Endothelial cell of umbilical vein (primary cell): ENCODE data around the gene STAB2. TPM values are rescaled to one million over a fixed set of nuclear protein-coding genes. Genes with fewer than 3 reads are reported as not detected.

Experiments used
- BruUV-seq: library from RNA; stranded (reverse); fragments of 400-500 nt; replicated peaks from 2 replicates; lab custom pipeline; 2021; lab: Mats Ljungman, UMichigan
- CTCF ChIA-PET: fragments of 300-600, 350-600 bp; sonication (Branson Sonifier 250); formaldehyde crosslinking; loops from one replicate; lab custom pipeline; 2021; ENCODE audit warnings: antibody characterized with exemption, inconsistent platforms; lab: Charles Lee
- POLR2A ChIA-PET: fragments of 300-600, 350-600 bp; sonication (Branson Sonifier 250); formaldehyde crosslinking; loops from one replicate; lab custom pipeline; 2021; ENCODE audit warnings: antibody characterized with exemption, inconsistent platforms; lab: Charles Lee
- DNase-seq: peaks from one replicate; pipeline ENCODE4 v3.0.0-alpha.2; 2011; ENCODE audit warnings: low read depth, low spot score
- FAIRE-seq: peaks from 2 replicates; lab custom pipeline; 2011; peaks lifted over from hg19 to GRCh38; lab: Jason Lieb, UNC
- H2AFZ ChIP-seq: 2 replicates; pipeline ENCODE4 v1.6.0; 2012; ENCODE audit warnings: low read depth, low read length, control low read depth, inconsistent platforms
- H3K27ac ChIP-seq: 2 replicates; pipeline ENCODE4 v1.5.1; 2011; ENCODE audit warnings: low read depth, mild to moderate bottlenecking, control low read depth, low read length, moderate library complexity; ENCODE audit not compliant: insufficient read depth
- H3K27me3 ChIP-seq, 2 experiments: 2 replicates each; pipeline versions ENCODE4 v1.6.0 to v1.6.1; 2011; ENCODE audit warnings: low read length in 2 of 2, mixed read lengths in 1 of 2; ENCODE audit not compliant: control insufficient read depth in 2 of 2, insufficient read depth in 2 of 2
- H3K36me3 ChIP-seq, 2 experiments: 2 replicates in 1 of 2; 3 replicates in 1 of 2; pipeline ENCODE4 v1.5.1; 2011; ENCODE audit warnings: low read length in 2 of 2, mild to moderate bottlenecking in 1 of 2, moderate library complexity in 1 of 2; ENCODE audit not compliant: control insufficient read depth in 2 of 2, insufficient read depth in 2 of 2; ENCODE audit errors: extremely low read depth in 1 of 2
- H3K4me1 ChIP-seq: 3 replicates; pipeline ENCODE4 v1.5.1; 2011; ENCODE audit warnings: mild to moderate bottlenecking, low read length; ENCODE audit not compliant: control insufficient read depth, insufficient read depth; ENCODE audit errors: extremely low read depth
- H3K4me2 ChIP-seq: 2 replicates; pipeline ENCODE4 v1.6.1; 2011; ENCODE audit warnings: low read length, control low read depth, mixed read lengths; ENCODE audit not compliant: insufficient read depth
- H3K4me3 ChIP-seq, 3 experiments: fragments of 200-600 bp in 1 of 3; sonication (generic), shearing (Covaris generic) in 1 of 3; replicated peaks in 1 of 3; 2 replicates each; pipeline ENCODE4 v1.5.1; 2011 to 2016; ENCODE audit warnings: control low read depth in 3 of 3, low read length in 3 of 3, mild to moderate bottlenecking in 2 of 3, inconsistent platforms in 1 of 3, low read depth in 1 of 3, moderate library complexity in 1 of 3; ENCODE audit not compliant: insufficient read depth in 1 of 3
- H3K79me2 ChIP-seq: 2 replicates; pipeline ENCODE4 v1.6.0; 2012; ENCODE audit warnings: low read length, inconsistent platforms; ENCODE audit not compliant: control insufficient read depth, insufficient read depth
- H3K9ac ChIP-seq: replicated peaks from 2 replicates; pipeline ENCODE3; 2011; ENCODE audit warnings: low read length, control low read depth; ENCODE audit not compliant: insufficient read depth; ENCODE audit errors: extremely low read depth
- H3K9me1 ChIP-seq: replicated peaks from 3 replicates; pipeline ENCODE4 v1.6.0; 2011; ENCODE audit warnings: mild to moderate bottlenecking, low read length; ENCODE audit not compliant: control insufficient read depth, insufficient read depth; ENCODE audit errors: extremely low read depth
- H3K9me3 ChIP-seq: replicated peaks from 2 replicates; pipeline ENCODE4 v1.5.1; 2012; ENCODE audit warnings: low read length, inconsistent platforms; ENCODE audit not compliant: control insufficient read depth, insufficient read depth
- H4K20me1 ChIP-seq: replicated peaks from 2 replicates; pipeline ENCODE3; 2011; ENCODE audit warnings: mild to moderate bottlenecking, low read length; ENCODE audit not compliant: control insufficient read depth, insufficient read depth; ENCODE audit errors: extremely low read depth
- CTCF ChIP-seq, 2 donors: IDR thresholded peaks; 1 replicate in 1 of 2; 2 replicates in 1 of 2; pipeline ENCODE4 v1.5.1; 2011; ENCODE audit warnings: low read length in 2 of 2, mild to moderate bottlenecking in 2 of 2, moderate library complexity in 2 of 2, control low read depth in 1 of 2, inconsistent platforms in 1 of 2, low read depth in 1 of 2; ENCODE audit not compliant: insufficient read depth in 1 of 2; ENCODE audit errors: extremely low read depth in 1 of 2
- EZH2 ChIP-seq: IDR thresholded peaks from 2 replicates; pipeline ENCODE4 v1.6.1; 2012; ENCODE audit warnings: borderline replicate concordance, low read depth, mild to moderate bottlenecking, moderate library complexity, low read length, inconsistent platforms; ENCODE audit not compliant: severe bottlenecking
- FOS ChIP-seq: IDR thresholded peaks from 2 replicates; pipeline ENCODE4 v1.6.1; 2011; ENCODE audit warnings: mild to moderate bottlenecking, low read length, moderate library complexity, borderline replicate concordance; ENCODE audit not compliant: insufficient read depth
- GATA2 ChIP-seq: IDR thresholded peaks from 2 replicates; pipeline ENCODE4 v1.7.0; 2011; ENCODE audit warnings: low read depth, mild to moderate bottlenecking, moderate library complexity, mixed read lengths, low read length; ENCODE audit not compliant: insufficient read length, insufficient read depth
- JUN ChIP-seq: IDR thresholded peaks from 2 replicates; pipeline ENCODE4 v1.6.1; 2011; ENCODE audit warnings: borderline replicate concordance, low read depth; ENCODE audit not compliant: insufficient read length, insufficient read depth
- MAX ChIP-seq: IDR thresholded peaks from 2 replicates; pipeline ENCODE4 v1.6.1; 2011; ENCODE audit not compliant: insufficient read depth, insufficient read length
- MYC ChIP-seq: IDR thresholded peaks from one replicate; pipeline ENCODE4 v1.6.1; 2011; ENCODE audit warnings: mild to moderate bottlenecking, low read depth, low read length
- POLR2A ChIP-seq: IDR thresholded peaks from 2 replicates; pipeline ENCODE4 v1.6.1; 2012; ENCODE audit warnings: low read depth, mild to moderate bottlenecking, control low read depth, low read length
- POLR2AphosphoS5 ChIP-seq: IDR thresholded peaks from 2 replicates; pipeline ENCODE4 v1.6.1; 2012; ENCODE audit warnings: low read depth, mild to moderate bottlenecking, control low read depth, low read length, moderate library complexity; ENCODE audit not compliant: insufficient read depth
- dilution Hi-C: fragments of 300-500 bp; cut with MboI; formaldehyde crosslinking; loops from one replicate; pipeline ENCODE4 v1.15.0; 2019; ENCODE audit warnings: low sequenced_read_pairs; ENCODE audit not compliant: extremely low pct_ligation_motif_present
- intact Hi-C: fragments of 100-400 bp; cut with micrococcal nuclease; formaldehyde crosslinking; loops from one replicate; pipeline ENCODE4 v1.10.0; 2022
- polyA plus RNA-seq, 4 experiments: library from polyadenylated mRNA; depleted of rRNA in 3 of 4; stranded (reverse) in 3 of 4; unstranded in 1 of 4; fragments of >200 nt; gene quantifications; 2 replicates each; pipeline versions ENCODE4 v1.2.1 to v1.2.3, GENCODE V29; 2011 to 2012; ENCODE audit warnings: missing spikeins in 1 of 4
- total RNA-seq: library from RNA; stranded (reverse); gene quantifications from 2 replicates; pipeline ENCODE4 v1.2.3, GENCODE V29; 2021

The STAB2 gene
- total and polyA plus RNA-seq, 2 donors (not counting 3 experiments of a cell fraction or from before 2014, with no cell fraction given) = 0.01 TPM; not detected in 1

GRCh38 chr12:103731539-103731938 lies 144.5 kb downstream of the STAB2 start:
- H3K79me2 ChIP-seq = no peaks in the 10 kb centered on the region
- H3K9me3 ChIP-seq = no peaks in the 10 kb centered on the region
- dilution Hi-C loops (no loop called here), intact Hi-C loops (no loop called here)
- BruUV-seq = no TSS peak
- no peak overlapping the region for H3K4me3 ChIP-seq
- H3K4me1 ChIP-seq = no peaks in the 10 kb centered on the region
- no peaks in the 10 kb centered on the region for H3K9me1 ChIP-seq
- H3K9ac ChIP-seq = no peak overlapping the region
- FAIRE-seq (no peak), DNase-seq (no peak)
- H4K20me1 ChIP-seq = no peaks in the 10 kb centered on the region
- POLR2A ChIA-PET = no interaction called here
- H3K4me2 ChIP-seq = no peak overlapping the region
- CTCF ChIA-PET = no interaction called here
- no peak overlapping the region for H2AFZ ChIP-seq
- no peaks in the 10 kb centered on the region for H3K36me3 ChIP-seq
- H3K27me3 ChIP-seq = peaks cover 0 to 2% of the 10 kb centered on the region in 2 experiments
- no peak for TF ChIP-seq POLR2AphosphoS5
- TF ChIP-seq MYC = no peak
- TF ChIP-seq FOS = no peak
- TF ChIP-seq MAX = no peak
- no peak for TF ChIP-seq GATA2
- no peak for TF ChIP-seq JUN
- TF ChIP-seq CTCF (IDR thresholded peaks at IDR 0.05; ENCODE audit: extremely low read depth in 1 of 2, insufficient read depth in 1 of 2, low read depth in 1 of 2, low read length in 2 of 2) = no peak
- TF ChIP-seq EZH2 = no peak
- TF ChIP-seq POLR2A = no peak
- no peak overlapping the region for H3K27ac ChIP-seq
